H1 (cell line): ENCODE data around the gene TLR7.

Experiments
- CBX8 ChIP-seq: fragments of 300-800, 300-1000 bp; sonication (generic); IDR thresholded peaks from 2 replicates; pipeline ENCODE4 v1.7.1; 2016; ENCODE audit warnings: low read depth, low read length, borderline replicate concordance
- EP300 ChIP-seq, 2 experiments: IDR thresholded peaks; 1 replicate in 1 of 2; 2 replicates in 1 of 2; pipeline ENCODE4 v1.6.1; 2011 to 2012; ENCODE audit warnings: low read depth in 2 of 2, low read length in 2 of 2, mild to moderate bottlenecking in 2 of 2, borderline replicate concordance in 1 of 2, inconsistent platforms in 1 of 2, moderate library complexity in 1 of 2
- EZH2 ChIP-seq: fragments of 200-600 bp; sonication (generic); IDR thresholded peaks from 2 replicates; pipeline ENCODE4 v1.7.1; 2012; ENCODE audit warnings: low read depth, mild to moderate bottlenecking, moderate library complexity, low read length, inconsistent platforms; ENCODE audit not compliant: severe bottlenecking
- GABPA ChIP-seq: IDR thresholded peaks from 2 replicates; pipeline ENCODE4 v1.6.1; 2011; ENCODE audit warnings: mild to moderate bottlenecking, low read length, moderate library complexity, borderline replicate concordance; ENCODE audit not compliant: insufficient read depth
- POLR2A ChIP-seq, 2 experiments: IDR thresholded peaks; 1 replicate in 1 of 2; 2 replicates in 1 of 2; pipeline ENCODE4 v1.6.1; 2011; ENCODE audit warnings: low read depth in 2 of 2, low read length in 2 of 2, mild to moderate bottlenecking in 2 of 2; ENCODE audit errors: control extremely low read depth in 1 of 2
- POLR2AphosphoS5 ChIP-seq: IDR thresholded peaks from 2 replicates; pipeline ENCODE4 v1.6.1; 2011; ENCODE audit warnings: low read depth, low read length
- RFX5 ChIP-seq: IDR thresholded peaks from 2 replicates; pipeline ENCODE4 v1.6.1; 2011; ENCODE audit warnings: low read depth, low read length, improper control_type of control experiment, borderline replicate concordance
- TAF1 ChIP-seq: IDR thresholded peaks from 2 replicates; pipeline ENCODE4 v1.6.1; 2011; ENCODE audit warnings: mild to moderate bottlenecking, low read depth, low read length
- TCF12 ChIP-seq: IDR thresholded peaks from 2 replicates; pipeline ENCODE4 v1.6.1; 2011; ENCODE audit warnings: low read depth, mild to moderate bottlenecking, low read length
- TF ChIP-seq, protein P1 (sequence below), 3 experiments: IDR thresholded peaks; 1 replicate in 2 of 3; 2 replicates in 1 of 3; pipeline versions ENCODE4 v1.5.1 to v1.6.1; 2011; ENCODE audit warnings: low read length in 3 of 3, mild to moderate bottlenecking in 3 of 3, inconsistent platforms in 2 of 3, low read depth in 1 of 3, moderate library complexity in 1 of 3; ENCODE audit not compliant: insufficient read depth in 1 of 3; ENCODE audit errors: control extremely low read depth in 1 of 3
- TF ChIP-seq, protein P2 (sequence below): IDR thresholded peaks from 2 replicates; pipeline ENCODE4 v1.6.1; 2011; ENCODE audit warnings: low read length, improper control_type of control experiment
- TF ChIP-seq, protein P3 (sequence below): IDR thresholded peaks from 2 replicates; pipeline ENCODE4 v1.6.1; 2012; ENCODE audit warnings: low read length, inconsistent platforms

DNA sequence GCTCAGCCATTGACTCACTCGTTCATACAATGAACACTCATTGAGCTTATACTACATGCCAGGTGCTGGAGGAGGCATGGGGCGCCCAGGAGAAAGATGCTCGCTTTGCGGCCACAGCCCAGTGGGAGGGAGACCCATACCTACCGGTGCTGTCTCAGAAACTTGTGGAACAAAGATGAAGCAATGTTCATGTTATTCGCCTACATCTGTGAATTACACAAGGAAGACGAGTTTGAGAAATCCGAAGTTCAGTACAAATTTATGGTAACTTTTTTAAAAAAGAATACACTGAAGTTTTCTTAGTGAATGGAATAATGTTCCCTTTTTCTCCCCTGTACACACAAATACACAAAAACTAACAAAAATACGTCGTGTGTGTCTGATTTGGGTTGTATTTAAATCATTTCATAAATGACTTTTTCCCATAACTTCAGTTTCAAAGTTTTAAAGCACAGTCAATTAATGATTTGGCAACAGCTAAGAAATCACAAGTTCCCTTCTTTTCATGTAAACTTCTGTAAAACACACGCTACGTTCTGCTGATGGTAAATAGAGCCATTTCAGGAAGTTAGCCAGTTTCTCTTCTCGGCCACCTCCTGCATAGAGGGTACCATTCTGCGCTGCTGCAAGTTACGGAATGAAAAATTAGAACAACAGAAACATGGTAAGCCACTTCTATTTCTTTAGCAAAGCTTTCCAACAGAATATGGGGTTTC is 39.3 kb downstream of the TLR7 start, which contains the start of gene TLR8:
- TF ChIP-seq, protein P1, sequence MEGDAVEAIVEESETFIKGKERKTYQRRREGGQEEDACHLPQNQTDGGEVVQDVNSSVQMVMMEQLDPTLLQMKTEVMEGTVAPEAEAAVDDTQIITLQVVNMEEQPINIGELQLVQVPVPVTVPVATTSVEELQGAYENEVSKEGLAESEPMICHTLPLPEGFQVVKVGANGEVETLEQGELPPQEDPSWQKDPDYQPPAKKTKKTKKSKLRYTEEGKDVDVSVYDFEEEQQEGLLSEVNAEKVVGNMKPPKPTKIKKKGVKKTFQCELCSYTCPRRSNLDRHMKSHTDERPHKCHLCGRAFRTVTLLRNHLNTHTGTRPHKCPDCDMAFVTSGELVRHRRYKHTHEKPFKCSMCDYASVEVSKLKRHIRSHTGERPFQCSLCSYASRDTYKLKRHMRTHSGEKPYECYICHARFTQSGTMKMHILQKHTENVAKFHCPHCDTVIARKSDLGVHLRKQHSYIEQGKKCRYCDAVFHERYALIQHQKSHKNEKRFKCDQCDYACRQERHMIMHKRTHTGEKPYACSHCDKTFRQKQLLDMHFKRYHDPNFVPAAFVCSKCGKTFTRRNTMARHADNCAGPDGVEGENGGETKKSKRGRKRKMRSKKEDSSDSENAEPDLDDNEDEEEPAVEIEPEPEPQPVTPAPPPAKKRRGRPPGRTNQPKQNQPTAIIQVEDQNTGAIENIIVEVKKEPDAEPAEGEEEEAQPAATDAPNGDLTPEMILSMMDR (IDR thresholded peaks at IDR 0.05; ENCODE audit: control extremely low read depth in 1 of 3, insufficient read depth in 1 of 3, low read depth in 1 of 3, low read length in 3 of 3) = no peak
- TF ChIP-seq GABPA = no peak
- TF ChIP-seq CBX8 = no peak
- TF ChIP-seq, protein P2, sequence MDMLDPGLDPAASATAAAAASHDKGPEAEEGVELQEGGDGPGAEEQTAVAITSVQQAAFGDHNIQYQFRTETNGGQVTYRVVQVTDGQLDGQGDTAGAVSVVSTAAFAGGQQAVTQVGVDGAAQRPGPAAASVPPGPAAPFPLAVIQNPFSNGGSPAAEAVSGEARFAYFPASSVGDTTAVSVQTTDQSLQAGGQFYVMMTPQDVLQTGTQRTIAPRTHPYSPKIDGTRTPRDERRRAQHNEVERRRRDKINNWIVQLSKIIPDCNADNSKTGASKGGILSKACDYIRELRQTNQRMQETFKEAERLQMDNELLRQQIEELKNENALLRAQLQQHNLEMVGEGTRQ = no peak
- no peak for TF ChIP-seq RFX5
- TF ChIP-seq EP300 (IDR thresholded peaks at IDR 0.05; ENCODE audit: borderline replicate concordance in 1 of 2, low read depth in 2 of 2, low read length in 2 of 2) = no peak
- TF ChIP-seq, protein P3, sequence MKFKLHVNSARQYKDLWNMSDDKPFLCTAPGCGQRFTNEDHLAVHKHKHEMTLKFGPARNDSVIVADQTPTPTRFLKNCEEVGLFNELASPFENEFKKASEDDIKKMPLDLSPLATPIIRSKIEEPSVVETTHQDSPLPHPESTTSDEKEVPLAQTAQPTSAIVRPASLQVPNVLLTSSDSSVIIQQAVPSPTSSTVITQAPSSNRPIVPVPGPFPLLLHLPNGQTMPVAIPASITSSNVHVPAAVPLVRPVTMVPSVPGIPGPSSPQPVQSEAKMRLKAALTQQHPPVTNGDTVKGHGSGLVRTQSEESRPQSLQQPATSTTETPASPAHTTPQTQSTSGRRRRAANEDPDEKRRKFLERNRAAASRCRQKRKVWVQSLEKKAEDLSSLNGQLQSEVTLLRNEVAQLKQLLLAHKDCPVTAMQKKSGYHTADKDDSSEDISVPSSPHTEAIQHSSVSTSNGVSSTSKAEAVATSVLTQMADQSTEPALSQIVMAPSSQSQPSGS = no peak
- no peak for TF ChIP-seq EZH2
- TF ChIP-seq POLR2AphosphoS5 = no peak
- no peak for TF ChIP-seq POLR2A (IDR thresholded peaks at IDR 0.05; ENCODE audit: control extremely low read depth in 1 of 2, low read depth in 2 of 2, low read length in 2 of 2)
- TF ChIP-seq TCF12 = no peak
- TF ChIP-seq TAF1 = no peak
